HG02885 (cell line): ENCODE data around the gene COPS8.

ENCODE experiments used
- ATAC-seq: cut with Tn5 transposase; IDR thresholded peaks from one replicate; pipeline ENCODE4 v1.9.1; 2021; ENCODE audit warnings: mild to moderate bottlenecking; ENCODE audit not compliant: unreplicated experiment, poor library complexity

The COPS8 gene

DNA sequence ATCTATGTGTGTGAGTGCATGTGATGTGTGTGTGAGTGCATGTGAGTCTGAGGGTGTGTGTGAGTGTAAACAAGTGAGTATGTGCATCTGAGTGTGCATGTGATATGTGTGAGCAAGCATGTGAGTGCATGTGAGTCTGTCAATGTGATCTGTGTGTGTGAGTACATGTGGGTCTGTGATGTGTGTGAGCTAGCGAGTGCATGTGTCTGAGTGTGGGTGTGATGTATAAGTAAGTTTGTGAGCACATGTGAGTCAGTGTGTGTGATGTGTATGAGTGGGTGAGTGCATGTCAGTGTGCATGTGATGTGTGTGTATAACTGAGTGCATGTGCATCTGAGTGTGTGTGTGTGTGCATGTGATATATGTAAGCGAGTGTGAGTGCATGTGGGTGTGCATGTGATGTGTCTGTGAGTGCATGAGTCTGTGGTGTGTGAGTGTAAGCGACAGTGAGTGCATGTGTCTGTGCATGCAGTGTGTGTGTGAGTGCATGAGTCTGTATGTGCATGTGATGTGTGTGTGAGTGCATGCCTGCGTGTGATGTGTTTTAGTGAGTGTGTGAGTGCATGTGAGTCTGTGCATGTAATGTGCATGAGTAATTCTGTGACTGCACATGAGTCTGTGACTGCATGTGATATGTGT is 44.1 kb downstream of the COPS8 start:
- ATAC-seq, result no peak

DNA sequence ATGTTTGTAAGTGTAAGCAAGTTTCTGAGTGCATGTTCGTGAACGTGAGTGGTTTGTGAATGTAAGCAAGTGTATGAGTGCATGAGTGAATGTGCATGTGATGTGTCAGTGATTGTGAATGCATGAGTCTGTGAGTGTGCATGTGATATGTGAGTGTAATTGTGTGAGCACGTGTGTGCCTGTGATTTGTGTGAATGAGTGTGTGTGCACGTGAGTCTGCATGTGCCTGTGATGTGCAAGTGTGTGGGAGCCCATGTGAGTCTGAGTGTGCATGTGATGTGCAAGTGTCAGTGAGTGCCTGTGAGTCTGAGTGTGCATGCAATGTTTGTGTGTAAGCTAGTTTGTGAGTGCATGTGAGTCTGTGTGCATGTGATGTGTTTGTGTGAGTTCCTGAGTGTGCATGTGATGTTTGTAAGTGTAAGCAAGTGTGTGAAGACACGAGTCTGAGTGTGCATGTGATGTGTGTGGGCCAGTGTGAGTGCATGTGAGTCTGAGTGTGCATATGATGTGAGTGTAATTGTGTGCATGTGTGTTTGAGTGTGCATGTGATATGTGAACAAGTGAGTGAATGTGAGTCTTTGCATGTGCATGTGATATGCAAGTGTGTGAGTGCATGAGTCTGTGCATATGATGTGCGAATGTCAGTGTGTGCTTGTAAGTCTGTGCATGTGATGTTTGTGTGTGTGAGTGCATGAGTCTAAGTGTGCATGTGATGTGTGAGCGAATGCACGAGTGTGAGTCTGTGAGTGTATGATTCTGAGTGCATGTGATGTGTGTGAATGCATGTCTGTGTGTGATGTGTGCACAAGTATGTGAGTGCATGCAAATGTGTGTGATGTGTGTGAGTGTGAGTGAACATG is 45.1 kb downstream of the COPS8 start:
- ATAC-seq, result no peak

DNA sequence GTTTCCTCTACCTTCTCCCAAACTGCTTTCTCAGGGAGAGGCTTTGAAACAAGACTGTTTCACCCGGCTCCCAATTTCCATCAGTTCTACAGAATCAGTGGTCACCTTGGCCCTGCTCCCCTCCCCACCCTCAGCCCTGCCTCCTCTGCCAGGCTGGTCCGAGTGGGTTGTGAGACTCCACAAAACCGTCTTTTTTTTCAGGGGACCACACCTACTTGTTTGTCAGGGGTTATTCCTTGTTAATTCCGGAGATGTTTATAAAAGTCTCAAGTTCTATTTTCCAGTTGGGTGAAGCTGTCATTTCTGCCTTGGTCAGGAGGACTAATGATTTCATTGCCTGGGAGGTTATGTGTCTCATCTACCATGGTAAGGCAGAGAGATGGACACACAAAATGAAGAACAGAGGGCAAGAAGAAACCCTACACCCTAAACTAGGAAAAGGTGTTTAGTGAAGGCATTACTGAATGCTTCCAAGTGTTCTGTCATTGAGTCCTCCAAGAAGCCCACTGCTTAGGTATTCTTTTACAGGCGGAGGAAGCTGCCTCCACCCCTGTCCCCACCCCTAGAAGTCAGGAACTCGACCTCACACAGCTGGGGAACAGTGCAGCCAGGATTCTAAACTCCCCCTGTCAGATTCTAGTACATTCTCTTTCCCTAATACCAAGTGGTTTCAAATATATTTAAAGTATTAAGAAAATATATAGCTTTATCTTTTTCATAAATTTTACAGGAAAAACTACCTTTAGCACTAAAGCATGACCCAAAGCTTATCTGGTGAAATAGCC is 46.3 kb downstream of the COPS8 start:
- no peak for ATAC-seq

DNA sequence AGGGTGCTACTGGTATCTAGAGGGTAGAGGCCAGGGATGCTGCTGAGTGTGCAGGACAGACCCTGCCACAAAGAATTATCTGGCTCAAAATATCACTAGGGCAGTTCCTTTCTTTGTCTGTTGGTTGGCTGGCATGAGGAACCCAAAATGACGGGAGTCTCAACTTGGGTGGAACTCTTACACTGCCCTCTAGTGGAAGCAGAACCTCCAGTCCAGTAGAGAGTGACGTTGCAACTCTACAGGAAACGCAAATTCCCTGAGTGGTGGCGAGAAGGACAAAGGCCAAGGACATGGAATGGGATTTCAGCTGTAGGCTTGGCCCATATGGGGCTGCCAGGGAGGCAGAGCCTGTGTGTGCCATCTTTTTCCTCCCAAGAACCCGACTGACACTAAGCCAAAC is 47.1 kb downstream of the COPS8 start:
- ATAC-seq, result no peak

DNA sequence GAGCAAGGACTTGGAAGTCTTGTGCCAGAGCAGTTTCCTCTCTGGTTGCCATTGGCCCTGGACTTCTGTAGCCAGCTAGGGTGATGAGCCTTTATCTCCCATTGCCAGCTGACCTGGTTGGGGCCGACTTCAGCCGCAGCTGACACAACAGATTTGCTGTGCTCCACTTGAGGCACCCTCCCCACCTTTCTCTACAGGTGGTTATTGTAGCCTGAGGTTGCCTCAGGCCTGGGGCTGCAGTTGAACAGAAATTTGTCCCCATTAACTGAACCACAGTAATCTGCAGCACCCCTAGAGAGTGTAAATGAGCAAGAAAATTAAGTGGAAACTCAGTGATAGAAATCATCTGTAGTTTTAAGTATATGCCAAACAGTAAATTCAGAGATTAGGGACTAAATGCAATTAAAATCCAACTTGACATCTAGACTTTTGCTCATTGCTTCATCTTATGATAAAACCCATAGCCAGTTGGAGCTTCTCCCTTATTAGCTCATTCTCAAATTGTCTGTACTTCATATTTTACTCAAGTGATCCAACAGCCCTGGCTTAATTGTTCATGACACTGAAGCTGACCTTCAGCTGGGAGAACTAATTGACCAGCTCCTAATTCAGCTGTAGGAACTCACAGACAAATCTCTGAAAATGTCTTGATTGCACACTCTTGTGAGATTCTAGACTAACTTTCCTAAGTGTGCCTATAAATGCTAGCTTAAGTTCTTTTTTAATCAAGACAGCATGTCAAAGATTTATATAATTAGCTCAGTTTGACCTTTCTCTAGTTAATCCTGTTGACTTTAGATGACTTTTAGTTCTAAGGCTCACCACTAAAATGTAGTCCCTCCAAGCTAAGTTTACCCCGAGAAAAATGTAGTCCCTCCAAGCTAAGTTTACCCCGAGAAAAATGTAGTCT is 48.9 kb downstream of the COPS8 start:
- no peak for ATAC-seq

DNA sequence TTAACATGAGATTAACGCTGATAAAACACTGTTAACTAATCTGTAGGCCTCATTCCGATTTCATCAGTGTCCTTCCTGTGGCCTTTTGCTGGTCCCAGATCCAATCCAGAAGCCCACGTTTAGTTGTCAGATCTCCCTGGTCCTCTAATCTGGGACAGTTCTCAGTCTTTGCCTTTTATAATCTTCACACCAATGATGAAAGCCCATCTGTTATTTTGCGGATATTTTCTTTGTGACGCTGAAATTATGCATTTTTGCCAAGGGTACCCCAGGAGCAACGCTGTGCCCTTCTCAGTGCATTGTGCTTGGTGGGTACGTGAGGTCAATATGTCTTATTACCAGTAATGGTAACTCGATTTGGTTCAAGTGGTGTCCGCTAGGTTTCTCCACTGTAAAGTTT is 51.1 kb downstream of the COPS8 start:
- ATAC-seq, result no peak

DNA sequence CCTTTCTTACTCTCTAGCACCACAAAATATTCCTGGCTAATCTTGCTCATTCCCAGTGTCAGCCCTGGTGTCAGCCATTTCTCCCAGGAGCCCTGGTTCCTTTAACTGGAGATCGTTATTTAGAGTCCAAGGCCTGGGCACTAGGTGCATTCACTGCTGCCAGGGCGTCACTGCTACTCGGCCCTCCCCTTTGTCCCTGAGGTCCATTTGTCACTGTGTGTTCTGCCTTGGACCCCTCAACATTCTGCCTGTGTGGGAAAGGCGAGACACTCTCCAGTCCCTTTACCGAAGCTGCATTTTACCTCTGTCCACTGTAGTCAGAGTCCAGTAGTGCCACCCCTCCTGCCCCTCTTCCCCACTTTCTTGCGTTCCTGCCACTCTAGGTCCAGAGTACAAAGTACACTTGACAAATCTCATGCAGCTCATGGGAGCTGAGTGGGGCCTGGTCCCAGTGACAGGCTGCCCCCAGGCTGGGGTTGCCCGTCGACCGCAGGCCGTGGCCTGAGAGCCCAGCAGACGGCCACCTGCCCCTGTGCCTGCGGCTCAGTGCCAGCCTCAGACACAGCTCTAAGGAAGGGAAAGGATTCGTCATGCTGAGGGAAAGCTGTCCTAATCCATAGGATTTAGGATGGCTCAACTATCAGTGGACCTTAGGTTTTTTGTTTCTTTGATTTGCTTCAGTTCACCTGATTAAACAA is 52.1 kb downstream of the COPS8 start:
- ATAC-seq, result no peak

DNA sequence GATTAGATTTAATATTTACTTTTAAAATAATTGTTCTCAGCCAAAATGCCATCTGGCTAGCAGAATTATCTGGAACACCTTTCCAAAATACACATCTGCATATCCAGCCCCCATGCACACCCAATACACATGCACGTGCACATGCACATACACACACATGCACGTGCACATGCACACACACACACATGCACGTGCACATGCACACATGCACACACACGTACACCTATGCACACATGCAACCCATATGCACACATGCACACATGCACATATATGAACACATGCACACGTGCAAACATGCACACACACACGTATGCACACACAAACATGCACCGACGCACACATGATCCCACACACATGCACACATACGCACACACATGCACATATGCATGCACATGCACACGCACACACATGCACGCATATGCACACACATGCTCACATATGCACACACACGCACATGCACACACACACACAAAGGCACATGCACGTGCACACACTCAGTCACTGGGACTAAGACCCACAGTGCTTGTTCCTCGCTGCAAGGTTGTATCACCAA is 53.5 kb downstream of the COPS8 start:
- no peak for ATAC-seq

DNA sequence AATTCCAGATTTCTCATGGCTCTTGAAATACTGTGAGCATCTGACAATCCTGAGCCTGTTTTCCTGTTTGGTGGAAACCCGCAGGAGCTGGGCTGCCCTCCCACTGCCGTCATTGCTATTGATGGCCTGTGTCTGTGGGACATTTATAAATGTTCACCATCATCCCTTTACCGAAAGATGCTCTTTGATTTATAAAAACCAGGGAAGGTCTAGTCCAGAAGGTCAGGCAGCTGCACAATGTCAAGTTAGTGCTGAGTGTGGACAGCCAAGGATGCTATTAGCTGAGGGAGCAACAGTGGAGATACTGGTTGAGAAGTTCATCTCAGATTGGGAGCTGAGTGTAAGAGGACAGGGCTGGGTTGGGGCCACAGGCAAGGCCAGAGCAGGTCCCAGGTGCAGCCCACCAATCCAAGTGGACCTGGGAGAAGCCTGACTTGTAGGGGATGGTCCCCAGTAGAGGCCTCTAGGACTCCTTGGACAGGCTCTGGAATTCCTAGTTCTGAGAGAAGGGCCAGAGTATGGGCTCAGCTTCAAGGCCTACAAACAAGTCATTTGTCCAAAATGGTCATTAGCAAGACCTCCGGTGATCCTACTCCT is 55.1 kb downstream of the COPS8 start:
- no peak for ATAC-seq

DNA sequence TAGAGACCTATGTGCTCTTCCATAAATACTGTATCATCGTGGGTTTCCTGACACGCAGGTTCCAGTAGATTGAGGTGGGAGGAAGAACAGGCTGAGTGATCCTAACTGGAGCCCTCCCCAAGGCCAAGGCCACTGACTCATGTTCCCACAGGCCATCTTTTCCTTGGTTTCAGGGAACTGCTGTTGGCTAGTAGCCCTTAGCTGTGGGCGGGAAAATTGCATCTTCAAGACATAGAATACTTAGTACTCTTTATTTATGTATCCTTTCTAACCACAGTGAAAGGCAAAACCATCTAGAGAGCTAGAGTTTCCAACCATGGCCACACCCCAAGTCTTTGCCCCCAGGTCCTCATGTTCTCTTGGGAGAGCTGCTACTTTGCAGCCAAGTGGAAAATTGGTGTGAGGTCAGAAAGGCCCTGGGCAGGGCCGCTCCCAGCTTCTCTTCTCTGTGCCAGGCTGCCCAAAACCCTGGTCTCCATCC is 55.9 kb downstream of the COPS8 start:
- ATAC-seq, result no peak

DNA sequence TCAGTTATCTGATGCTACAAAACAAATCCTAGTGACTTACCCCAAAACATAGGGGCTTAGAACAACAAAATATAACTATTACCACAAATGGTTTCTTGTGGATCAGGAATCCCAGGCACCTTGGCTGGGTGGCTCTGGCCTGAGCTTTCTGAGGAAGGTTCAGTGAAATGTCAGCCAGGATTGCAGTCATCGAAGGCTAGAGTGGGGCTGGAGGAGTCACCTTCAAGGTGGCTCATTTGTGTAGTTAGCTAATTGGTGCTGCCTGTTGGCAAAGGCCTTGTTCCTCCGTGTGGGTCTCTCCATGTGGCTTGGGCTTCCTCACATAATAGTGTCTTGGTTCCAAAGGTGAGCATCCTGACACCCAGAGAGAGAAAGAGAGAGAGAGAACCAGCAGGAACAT is 57.4 kb downstream of the COPS8 start:
- ATAC-seq, result no peak

DNA sequence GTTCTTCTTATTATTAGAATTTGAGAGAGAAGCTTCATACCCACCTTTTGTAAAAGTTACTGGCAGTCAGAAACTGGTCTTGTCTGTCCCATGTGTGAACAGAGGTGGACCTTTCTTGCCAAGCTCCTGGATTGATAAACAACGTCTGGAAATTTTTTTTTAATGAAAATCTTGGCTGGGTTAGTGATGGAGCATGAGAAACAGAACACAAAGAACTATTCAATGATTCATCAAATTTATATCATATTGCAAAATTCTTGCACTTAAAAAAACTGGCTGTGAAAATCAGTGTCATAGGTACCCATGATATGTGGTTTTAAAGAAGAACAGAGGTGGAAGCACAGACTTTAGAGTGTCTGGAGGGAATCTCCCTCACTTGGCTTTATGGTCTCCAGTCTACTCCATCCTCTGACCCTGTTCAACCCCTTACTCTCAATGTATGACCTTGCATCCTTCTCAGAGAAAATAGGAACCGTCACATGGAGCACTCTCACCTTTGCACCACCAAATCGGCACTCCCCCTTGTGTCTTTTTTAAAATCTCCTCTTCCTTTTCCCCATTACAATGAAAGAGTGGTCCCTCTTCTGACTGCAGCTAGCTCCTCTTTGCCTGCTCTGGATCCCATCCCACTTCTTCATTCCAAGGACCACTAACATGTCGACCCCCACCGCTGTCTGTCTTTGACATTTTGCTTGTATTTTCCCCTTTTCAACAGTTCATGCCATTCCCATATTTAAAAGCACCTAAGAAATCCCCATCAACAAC is 58.2 kb downstream of the COPS8 start:
- ATAC-seq, result no peak

DNA sequence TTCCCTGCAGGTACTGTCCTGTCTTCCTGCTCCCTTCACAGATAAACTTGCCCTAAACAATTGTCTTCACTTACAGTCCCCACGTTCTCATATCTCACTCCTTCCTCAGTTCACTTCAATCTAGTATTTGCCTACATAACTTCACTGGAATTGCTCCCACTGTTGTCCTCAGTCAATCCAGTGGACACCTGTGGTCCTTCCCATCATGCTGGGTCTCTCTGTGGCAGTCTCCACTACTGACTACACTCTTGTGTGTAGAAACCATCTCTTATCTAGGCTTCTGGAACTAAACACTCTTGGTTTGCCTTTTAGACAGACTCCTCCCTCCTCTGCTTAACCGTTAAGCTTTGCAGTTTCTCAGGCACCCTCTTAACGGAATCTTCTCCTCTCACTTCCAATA is 58.8 kb downstream of the COPS8 start:
- no peak for ATAC-seq

DNA sequence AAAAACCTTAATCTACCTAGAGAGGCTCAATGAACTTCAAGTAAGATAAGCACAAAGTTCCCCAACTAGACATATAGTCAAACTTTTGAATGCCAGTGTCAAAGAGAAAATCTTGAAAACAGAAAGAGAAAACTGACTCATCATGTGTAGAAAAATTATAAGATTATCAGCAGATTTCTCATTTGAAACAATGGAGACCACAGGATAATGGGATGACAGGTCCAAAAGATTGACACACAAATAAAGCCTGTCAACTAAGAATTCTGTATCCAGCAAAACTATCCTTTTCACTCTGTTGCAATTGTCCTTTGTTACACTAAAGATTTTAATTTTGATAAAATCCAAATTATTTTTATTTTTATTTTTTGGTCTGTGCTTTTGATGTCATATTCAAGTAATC is 61.6 kb downstream of the COPS8 start:
- ATAC-seq, result no peak

DNA sequence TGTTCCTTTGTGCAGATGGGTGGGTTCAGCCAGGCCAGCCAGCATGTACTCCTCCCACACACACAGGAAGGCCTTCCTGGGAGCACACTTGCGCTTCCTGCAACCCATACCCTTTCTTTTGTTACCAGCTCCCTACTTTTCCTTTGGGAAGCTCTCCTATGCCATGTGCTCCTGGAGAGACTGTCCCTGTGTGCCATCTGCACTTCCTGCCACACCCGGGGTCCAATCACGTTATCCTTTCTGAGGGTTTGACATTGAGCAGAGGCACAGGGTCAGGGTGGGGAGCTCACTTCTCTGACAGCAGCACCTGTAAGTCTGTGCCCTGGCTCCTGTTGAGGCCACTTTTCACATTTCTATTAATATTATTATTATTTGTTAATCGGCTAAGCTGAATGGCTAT is 62.9 kb downstream of the COPS8 start:
- no peak for ATAC-seq

DNA sequence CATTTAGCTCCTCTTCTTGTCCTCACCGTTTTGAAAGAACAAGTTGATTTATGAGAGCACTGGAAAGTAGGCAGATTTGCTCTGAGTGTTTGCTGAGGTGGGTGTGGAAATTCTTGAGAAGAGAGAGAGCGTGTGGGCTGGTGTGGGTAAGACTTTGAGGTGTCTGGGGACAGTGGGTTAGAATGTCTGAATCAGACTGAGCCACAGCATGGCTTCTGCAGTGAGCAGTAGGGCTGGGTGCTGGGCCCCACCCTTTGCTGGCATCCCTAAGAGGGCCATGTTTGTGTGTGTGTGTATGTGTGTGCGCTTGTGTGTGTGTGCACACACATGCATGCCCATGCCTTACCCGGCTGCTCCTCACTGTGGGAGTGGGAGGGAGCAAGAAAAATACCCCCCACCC is 63.7 kb downstream of the COPS8 start:
- no peak for ATAC-seq
